HEK293 (cell line): ENCODE data around the gene PGP.

Experiments used
- GLIS1 ChIP-seq: fragments of 450-650 bp; formaldehyde crosslinking; IDR thresholded peaks from 2 replicates; pipeline ENCODE4 v1.5.1; 2016; ENCODE audit warnings: missing biosample characterization, missing genetic modification characterization
- KLF9 ChIP-seq: fragments of 450-650 bp; formaldehyde crosslinking; IDR thresholded peaks from 2 replicates; pipeline ENCODE4 v1.5.1; 2016; ENCODE audit warnings: missing biosample characterization, missing genetic modification characterization, low read depth
- PRDM10 ChIP-seq: fragments of 450-650 bp; formaldehyde crosslinking; IDR thresholded peaks from 2 replicates; pipeline ENCODE4 v1.5.1; 2016; ENCODE audit warnings: missing biosample characterization, missing genetic modification characterization
- RBAK ChIP-seq: fragments of 450-650 bp; formaldehyde crosslinking; IDR thresholded peaks from 2 replicates; pipeline ENCODE4 v1.5.1; 2016; ENCODE audit warnings: missing biosample characterization, missing genetic modification characterization
- ZBTB11 ChIP-seq: fragments of 450-650 bp; formaldehyde crosslinking; conservative IDR thresholded peaks from 2 replicates; pipeline ENCODE4 v1.5.1; 2016; ENCODE audit warnings: low read depth, missing biosample characterization, missing genetic modification characterization
- ZBTB21 ChIP-seq: fragments of 450-650 bp; formaldehyde crosslinking; IDR thresholded peaks from 2 replicates; pipeline ENCODE4 v1.5.1; 2017; ENCODE audit warnings: missing biosample characterization, missing genetic modification characterization
- ZFP41 ChIP-seq: fragments of 450-650 bp; formaldehyde crosslinking; IDR thresholded peaks from 2 replicates; pipeline ENCODE4 v1.5.1; 2016; ENCODE audit warnings: missing biosample characterization, missing genetic modification characterization, borderline replicate concordance
- ZNF10 ChIP-seq: fragments of 450-650 bp; formaldehyde crosslinking; IDR thresholded peaks from 2 replicates; pipeline ENCODE4 v1.5.1; 2017; ENCODE audit warnings: missing biosample characterization, missing genetic modification characterization
- ZNF24 ChIP-seq: fragments of 450-650 bp; formaldehyde crosslinking; IDR thresholded peaks from 2 replicates; pipeline ENCODE4 v1.5.1; 2016; ENCODE audit warnings: missing biosample characterization, missing genetic modification characterization
- ZNF324 ChIP-seq: fragments of 450-650 bp; formaldehyde crosslinking; IDR thresholded peaks from 2 replicates; pipeline ENCODE4 v1.5.1; 2016; ENCODE audit warnings: missing biosample characterization, missing genetic modification characterization
- ZNF514 ChIP-seq: fragments of 450-650 bp; formaldehyde crosslinking; IDR thresholded peaks from 2 replicates; pipeline ENCODE4 v1.5.1; 2016; ENCODE audit warnings: missing biosample characterization, missing genetic modification characterization
- ZNF529 ChIP-seq: fragments of 450-650 bp; formaldehyde crosslinking; IDR thresholded peaks from 2 replicates; pipeline ENCODE4 v1.5.1; 2017; ENCODE audit warnings: missing genetic modification characterization, missing biosample characterization; ENCODE audit not compliant: insufficient replicate concordance
- TF ChIP-seq, protein P1 (sequence below): fragments of 450-650 bp; formaldehyde crosslinking; optimal IDR thresholded peaks from 2 replicates; pipeline ENCODE3; 2016; ENCODE audit warnings: missing biosample characterization, mild to moderate bottlenecking, missing genetic modification characterization
- TF ChIP-seq, protein P2 (sequence below): fragments of 450-650 bp; formaldehyde crosslinking; IDR thresholded peaks from 2 replicates; pipeline ENCODE4 v1.5.1; 2016; ENCODE audit warnings: missing biosample characterization, missing genetic modification characterization
- TF ChIP-seq, protein P3 (sequence below): fragments of 450-650 bp; formaldehyde crosslinking; IDR thresholded peaks from 2 replicates; pipeline ENCODE4 v1.5.1; 2016; ENCODE audit warnings: missing biosample characterization, missing genetic modification characterization
- TF ChIP-seq, protein P4 (sequence below): fragments of 450-650 bp; formaldehyde crosslinking; IDR thresholded peaks from 2 replicates; pipeline ENCODE4 v1.5.1; 2016; ENCODE audit warnings: missing biosample characterization, missing genetic modification characterization
- TF ChIP-seq, protein P5 (sequence below): fragments of 450-650 bp; formaldehyde crosslinking; IDR thresholded peaks from 2 replicates; pipeline ENCODE4 v1.5.1; 2016; ENCODE audit warnings: missing biosample characterization, missing genetic modification characterization
- TF ChIP-seq, protein P6 (sequence below): fragments of 450-650 bp; formaldehyde crosslinking; IDR thresholded peaks from 2 replicates; pipeline ENCODE4 v1.5.1; 2016; ENCODE audit warnings: missing biosample characterization, missing genetic modification characterization

PGP gene

GRCh38 chr16:2251296-2252111 is 36.9 kb upstream of the PGP start, which contains the start of gene ECI1 (continued):
- TF ChIP-seq, protein P1, sequence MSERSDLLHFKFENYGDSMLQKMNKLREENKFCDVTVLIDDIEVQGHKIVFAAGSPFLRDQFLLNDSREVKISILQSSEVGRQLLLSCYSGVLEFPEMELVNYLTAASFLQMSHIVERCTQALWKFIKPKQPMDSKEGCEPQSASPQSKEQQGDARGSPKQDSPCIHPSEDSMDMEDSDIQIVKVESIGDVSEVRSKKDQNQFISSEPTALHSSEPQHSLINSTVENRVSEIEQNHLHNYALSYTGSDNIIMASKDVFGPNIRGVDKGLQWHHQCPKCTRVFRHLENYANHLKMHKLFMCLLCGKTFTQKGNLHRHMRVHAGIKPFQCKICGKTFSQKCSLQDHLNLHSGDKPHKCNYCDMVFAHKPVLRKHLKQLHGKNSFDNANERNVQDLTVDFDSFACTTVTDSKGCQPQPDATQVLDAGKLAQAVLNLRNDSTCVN (tag by site-specific recombination): peak; percentile 97
- TF ChIP-seq ZBTB11 (tag by site-specific recombination): peak; percentile 57
- TF ChIP-seq, protein P2, sequence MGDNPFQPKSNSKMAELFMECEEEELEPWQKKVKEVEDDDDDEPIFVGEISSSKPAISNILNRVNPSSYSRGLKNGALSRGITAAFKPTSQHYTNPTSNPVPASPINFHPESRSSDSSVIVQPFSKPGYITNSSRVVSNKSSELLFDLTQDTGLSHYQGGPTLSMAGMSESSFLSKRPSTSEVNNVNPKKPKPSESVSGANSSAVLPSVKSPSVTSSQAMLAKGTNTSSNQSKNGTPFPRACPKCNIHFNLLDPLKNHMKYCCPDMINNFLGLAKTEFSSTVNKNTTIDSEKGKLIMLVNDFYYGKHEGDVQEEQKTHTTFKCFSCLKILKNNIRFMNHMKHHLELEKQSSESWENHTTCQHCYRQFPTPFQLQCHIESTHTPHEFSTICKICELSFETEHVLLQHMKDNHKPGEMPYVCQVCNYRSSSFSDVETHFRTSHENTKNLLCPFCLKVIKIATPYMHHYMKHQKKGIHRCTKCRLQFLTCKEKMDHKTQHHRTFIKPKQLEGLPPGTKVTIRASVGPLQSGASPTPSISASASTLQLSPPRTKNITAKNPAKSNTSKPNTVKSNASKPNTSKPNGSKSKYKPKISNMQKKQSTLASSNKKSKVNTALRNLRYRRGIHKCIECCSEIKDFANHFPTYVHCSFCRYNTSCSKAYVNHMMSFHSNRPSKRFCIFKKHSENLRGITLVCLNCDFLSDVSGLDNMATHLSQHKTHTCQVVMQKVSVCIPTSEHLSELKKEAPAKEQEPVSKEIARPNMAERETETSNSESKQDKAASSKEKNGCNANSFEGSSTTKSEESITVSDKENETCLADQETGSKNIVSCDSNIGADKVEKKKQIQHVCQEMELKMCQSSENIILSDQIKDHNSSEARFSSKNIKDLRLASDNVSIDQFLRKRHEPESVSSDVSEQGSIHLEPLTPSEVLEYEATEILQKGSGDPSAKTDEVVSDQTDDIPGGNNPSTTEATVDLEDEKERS (tag by site-specific recombination): no peak
- no peak for TF ChIP-seq RBAK
- TF ChIP-seq, protein P3, sequence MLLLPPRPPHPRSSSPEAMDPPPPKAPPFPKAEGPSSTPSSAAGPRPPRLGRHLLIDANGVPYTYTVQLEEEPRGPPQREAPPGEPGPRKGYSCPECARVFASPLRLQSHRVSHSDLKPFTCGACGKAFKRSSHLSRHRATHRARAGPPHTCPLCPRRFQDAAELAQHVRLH: peak; percentile 44
- TF ChIP-seq, protein P4, sequence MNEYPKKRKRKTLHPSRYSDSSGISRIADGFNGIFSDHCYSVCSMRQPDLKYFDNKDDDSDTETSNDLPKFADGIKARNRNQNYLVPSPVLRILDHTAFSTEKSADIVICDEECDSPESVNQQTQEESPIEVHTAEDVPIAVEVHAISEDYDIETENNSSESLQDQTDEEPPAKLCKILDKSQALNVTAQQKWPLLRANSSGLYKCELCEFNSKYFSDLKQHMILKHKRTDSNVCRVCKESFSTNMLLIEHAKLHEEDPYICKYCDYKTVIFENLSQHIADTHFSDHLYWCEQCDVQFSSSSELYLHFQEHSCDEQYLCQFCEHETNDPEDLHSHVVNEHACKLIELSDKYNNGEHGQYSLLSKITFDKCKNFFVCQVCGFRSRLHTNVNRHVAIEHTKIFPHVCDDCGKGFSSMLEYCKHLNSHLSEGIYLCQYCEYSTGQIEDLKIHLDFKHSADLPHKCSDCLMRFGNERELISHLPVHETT (tag by site-specific recombination): peak; percentile 83; the same call in 1 of the 2 replicates
- peak; percentile 72 for TF ChIP-seq PRDM10 (tag by site-specific recombination)
- TF ChIP-seq, protein P5, sequence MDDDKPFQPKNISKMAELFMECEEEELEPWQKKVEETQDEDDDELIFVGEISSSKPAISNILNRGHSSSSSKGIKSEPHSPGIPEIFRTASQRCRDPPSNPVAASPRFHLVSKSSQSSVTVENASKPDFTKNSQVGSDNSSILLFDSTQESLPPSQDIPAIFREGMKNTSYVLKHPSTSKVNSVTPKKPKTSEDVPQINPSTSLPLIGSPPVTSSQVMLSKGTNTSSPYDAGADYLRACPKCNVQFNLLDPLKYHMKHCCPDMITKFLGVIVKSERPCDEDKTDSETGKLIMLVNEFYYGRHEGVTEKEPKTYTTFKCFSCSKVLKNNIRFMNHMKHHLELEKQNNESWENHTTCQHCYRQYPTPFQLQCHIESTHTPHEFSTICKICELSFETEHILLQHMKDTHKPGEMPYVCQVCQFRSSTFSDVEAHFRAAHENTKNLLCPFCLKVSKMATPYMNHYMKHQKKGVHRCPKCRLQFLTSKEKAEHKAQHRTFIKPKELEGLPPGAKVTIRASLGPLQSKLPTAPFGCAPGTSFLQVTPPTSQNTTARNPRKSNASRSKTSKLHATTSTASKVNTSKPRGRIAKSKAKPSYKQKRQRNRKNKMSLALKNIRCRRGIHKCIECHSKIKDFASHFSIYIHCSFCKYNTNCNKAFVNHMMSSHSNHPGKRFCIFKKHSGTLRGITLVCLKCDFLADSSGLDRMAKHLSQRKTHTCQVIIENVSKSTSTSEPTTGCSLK (tag by site-specific recombination): no peak
- TF ChIP-seq ZBTB21 (tag by site-specific recombination): no peak
- no peak for TF ChIP-seq ZFP41 (tag by site-specific recombination)
- TF ChIP-seq ZNF24 (tag by site-specific recombination): peak; percentile 77; the same call in 1 of the 2 replicates
- TF ChIP-seq, protein P6, sequence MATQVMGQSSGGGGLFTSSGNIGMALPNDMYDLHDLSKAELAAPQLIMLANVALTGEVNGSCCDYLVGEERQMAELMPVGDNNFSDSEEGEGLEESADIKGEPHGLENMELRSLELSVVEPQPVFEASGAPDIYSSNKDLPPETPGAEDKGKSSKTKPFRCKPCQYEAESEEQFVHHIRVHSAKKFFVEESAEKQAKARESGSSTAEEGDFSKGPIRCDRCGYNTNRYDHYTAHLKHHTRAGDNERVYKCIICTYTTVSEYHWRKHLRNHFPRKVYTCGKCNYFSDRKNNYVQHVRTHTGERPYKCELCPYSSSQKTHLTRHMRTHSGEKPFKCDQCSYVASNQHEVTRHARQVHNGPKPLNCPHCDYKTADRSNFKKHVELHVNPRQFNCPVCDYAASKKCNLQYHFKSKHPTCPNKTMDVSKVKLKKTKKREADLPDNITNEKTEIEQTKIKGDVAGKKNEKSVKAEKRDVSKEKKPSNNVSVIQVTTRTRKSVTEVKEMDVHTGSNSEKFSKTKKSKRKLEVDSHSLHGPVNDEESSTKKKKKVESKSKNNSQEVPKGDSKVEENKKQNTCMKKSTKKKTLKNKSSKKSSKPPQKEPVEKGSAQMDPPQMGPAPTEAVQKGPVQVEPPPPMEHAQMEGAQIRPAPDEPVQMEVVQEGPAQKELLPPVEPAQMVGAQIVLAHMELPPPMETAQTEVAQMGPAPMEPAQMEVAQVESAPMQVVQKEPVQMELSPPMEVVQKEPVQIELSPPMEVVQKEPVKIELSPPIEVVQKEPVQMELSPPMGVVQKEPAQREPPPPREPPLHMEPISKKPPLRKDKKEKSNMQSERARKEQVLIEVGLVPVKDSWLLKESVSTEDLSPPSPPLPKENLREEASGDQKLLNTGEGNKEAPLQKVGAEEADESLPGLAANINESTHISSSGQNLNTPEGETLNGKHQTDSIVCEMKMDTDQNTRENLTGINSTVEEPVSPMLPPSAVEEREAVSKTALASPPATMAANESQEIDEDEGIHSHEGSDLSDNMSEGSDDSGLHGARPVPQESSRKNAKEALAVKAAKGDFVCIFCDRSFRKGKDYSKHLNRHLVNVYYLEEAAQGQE: peak; percentile 38; the same call in 1 of the 2 replicates
- TF ChIP-seq ZNF324 (tag by site-specific recombination): 0 out of 2 replicates have a peak, but pooled peaks have one; percentile 42
- peak; percentile 87 for TF ChIP-seq GLIS1 (tag by site-specific recombination)
- no peak for TF ChIP-seq ZNF514
- TF ChIP-seq KLF9 (tag by site-specific recombination): peak; percentile 91
- no peak for TF ChIP-seq ZNF10 (tag by site-specific recombination)
- TF ChIP-seq ZNF529 (tag by site-specific recombination): no peak
